C1 segment of cervical spinal cord (tissue), 14 donors: Measurements from ENCODE around the gene FUNDC2.

Source experiments
- DNase-seq, 14 donors: peaks; one replicate each; lab custom pipeline; 2025; lab: John Stamatoyannopoulos, UW

FUNDC2 gene

GRCh38 chrX:155069414-155069813 lies 42.8 kb downstream of the FUNDC2 start:
- DNase-seq = no peak

GRCh38 chrX:155070038-155070437 lies 43.4 kb downstream of the FUNDC2 start:
- no peak for DNase-seq

- no peak for DNase-seq
These were observed 44.0 kb downstream of the FUNDC2 start for GRCh38 chrX:155070663-155070974.

GRCh38 chrX:155070975-155071693 lies 44.5 kb downstream of the FUNDC2 start, which contains the start of the genes BRCC3, CMC4 and MTCP1:
Gene BRCC3, plus strand, starts transcription at chrX:155071508. Its CDS starts 20 bp downstream, at chrX:155071528.
Gene CMC4, minus strand, starts transcription at chrX:155071136. Its CDS starts 7,113 bp downstream, at chrX:155064023.
Gene MTCP1, minus strand, starts transcription at chrX:155071136. Its CDS starts 5,126 bp downstream, at chrX:155066010.
- DNase-seq = peak in 13 of 14 donors; percentile 8 to 82 (median 65)

GRCh38 chrX:155071694-155072280 lies 45.1 kb downstream of the FUNDC2 start:
- peak in 1 of 14 donors; percentile 71 for DNase-seq

- no peak for DNase-seq
These were observed 59.7 kb downstream of the FUNDC2 start for GRCh38 chrX:155086202-155086840.

GRCh38 chrX:155086961-155087735 lies 60.5 kb downstream of the FUNDC2 start:
- DNase-seq = no peak

GRCh38 chrX:155094468-155095061 lies 67.9 kb downstream of the FUNDC2 start:
- peak in 1 of 14 donors; percentile 4 for DNase-seq

- no peak for DNase-seq
These were observed 79.3 kb downstream of the FUNDC2 start for GRCh38 chrX:155105919-155106318.

GRCh38 chrX:155108427-155108826 lies 81.8 kb downstream of the FUNDC2 start:
- no peak for DNase-seq
